ENCODE data around the gene TMEM74B. TPM values are rescaled to one million over a fixed set of nuclear protein-coding genes. Genes with fewer than 3 reads are reported as not detected.

TMEM74B gene
- total RNA-seq, 1 experiment from 2014 or later = 4.9 TPM

GRCh38 chr20:1180949-1181348 lies 3.8 kb downstream of the TMEM74B start:
- Histone ChIP-seq H3K23ac (ENCODE audit: insufficient read length, low read depth, low read length) (no peak overlapping the region), H3T11ph (ENCODE audit: low read length) (no peak overlapping the region), H3K56ac (ENCODE audit: insufficient read length, low read depth, low read length) (no peak overlapping the region), H3K27me3 (ENCODE audit: insufficient read depth, low read length) (peaks cover 16% of the 10 kb centered on the region; the same call in 1 of the 2 replicates), H3K4me1 (ENCODE audit: insufficient read depth, low read length) (0 out of 2 replicates have a peak, but pooled peaks cover 3% of the 10 kb centered on the region), H3K18ac (ENCODE audit: insufficient read length, low read depth, low read length) (no peak overlapping the region), H3K4me2 (ENCODE audit: insufficient read depth, insufficient read length, low read length) (no peak overlapping the region), H2AFZ (ENCODE audit: low read length) (no peak overlapping the region), H2BK12ac (ENCODE audit: insufficient read length, low read depth, low read length) (no peak overlapping the region), H3K79me1 (ENCODE audit: insufficient read depth, low read depth, low read length, poor library complexity, severe bottlenecking) (no peaks in the 10 kb centered on the region), H3K4ac (ENCODE audit: low read depth, low read length) (no peak overlapping the region), H4K20me1 (ENCODE audit: control insufficient read depth, insufficient read depth, insufficient read length) (no peaks in the 10 kb centered on the region), H2BK20ac (ENCODE audit: low read depth, low read length, poor library complexity, severe bottlenecking) (no peak overlapping the region), H2AK5ac (ENCODE audit: insufficient read length, low read length) (no peak overlapping the region), H4K91ac (ENCODE audit: insufficient read length, low read depth, low read length) (no peak overlapping the region), H3K23me2 (ENCODE audit: insufficient read length, low read depth, low read length, poor library complexity, severe bottlenecking) (peaks cover 4% of the 10 kb centered on the region), H3K14ac (ENCODE audit: insufficient read depth, low read length) (no peak overlapping the region), H3K79me2 (ENCODE audit: insufficient read depth, low read length) (no peaks in the 10 kb centered on the region), H2BK120ac (ENCODE audit: low read depth, low read length, poor library complexity, severe bottlenecking) (no peak overlapping the region), H2BK15ac (ENCODE audit: low read depth, low read length) (no peak overlapping the region), H2BK5ac (ENCODE audit: insufficient read length, low read length) (no peak overlapping the region), H4K8ac (replicated peaks; ENCODE audit: insufficient read length, low read depth, low read length) (no peak overlapping the region), H3K9ac (ENCODE audit: extremely low read depth, insufficient read length, low read length) (no peak overlapping the region), H3K27ac (ENCODE audit: insufficient read length, low read depth, low read length) (no peak overlapping the region), H4K5ac (ENCODE audit: insufficient read length, low read depth, low read length) (no peak overlapping the region), H3K9me3 (ENCODE audit: control insufficient read depth, low read depth, low read length) (no peaks in the 10 kb centered on the region)
- Mint-ChIP-seq H3K4me1 (peaks cover 15 to 21% of the 10 kb centered on the region in 2 experiments), H3K36me3 (ENCODE audit: insufficient read depth in 1 of 3, low read depth in 3 of 3) (peaks cover 0 to 9% (median 4%) of the 10 kb centered on the region in 3 experiments; a peak in 2 of 7 replicates), H3K4me3 (no peak overlapping the region), H3K9me3 (no peaks in the 10 kb centered on the region; a peak in 2 of 5 replicates), H3K27ac (no peak overlapping the region), H3K27me3 (ENCODE audit: low read depth) (peaks cover 37% of the 10 kb centered on the region)
- no peak for TF ChIP-seq CTCF (conservative IDR thresholded peaks at IDR 0.05)
- WGBS (ENCODE audit: extremely low coverage, insufficient read length, low lambda C conversion rate) = no CpG with 5 or more reads among the region's 27 CpGs
- no peak for DNase-seq

Data from H9 (cell line).